Stimulated activated CD8-positive, alpha-beta memory T cell treated with anti-CD3 and anti-CD28 coated beads, Interleukin-15, amount 100 ng/mL, for 48 hours (primary cell): ENCODE data around the gene CST6.
"Not testable (repeated sequence)": the region's sequence is repeated elsewhere in the genome, so short reads cannot be mapped to it uniquely, and the experiment has no call there.

ENCODE experiments used
- DNase-seq, 2 donors: peaks; one replicate each; pipeline ENCODE4 v3.0.0-alpha.2; 2020; ENCODE audit warnings: low read depth in 2 of 2

CST6 gene

DNA sequence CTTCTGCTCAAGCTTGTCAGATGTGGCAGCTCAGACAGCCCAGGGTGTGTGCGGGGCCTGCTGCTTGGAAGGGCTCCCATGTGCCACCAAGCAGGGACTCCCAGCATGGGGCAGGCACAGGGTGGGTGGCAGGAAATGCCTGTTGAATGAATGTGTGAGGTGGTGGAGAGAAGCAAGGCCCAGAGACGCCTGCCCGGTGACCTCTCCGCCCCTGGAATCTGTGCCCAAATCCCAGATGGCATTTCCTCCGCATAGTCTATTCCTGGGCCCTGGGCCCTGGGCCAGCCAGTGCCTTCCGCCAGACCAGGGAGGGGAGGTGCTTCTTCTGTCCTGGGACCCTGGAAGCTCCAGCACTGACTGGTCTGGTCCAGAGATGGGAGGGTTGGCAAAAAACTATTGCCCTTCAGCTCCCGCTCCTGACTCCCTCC, 3.7 kb downstream of the CST6 start:
- no peak for DNase-seq

GRCh38 chr11:66015936-66016792, 4.4 kb downstream of the CST6 start:
- DNase-seq, result no peak

- DNase-seq, result no peak
Measured at GRCh38 chr11:66016793-66017177, 5.0 kb downstream of the CST6 start.

DNA sequence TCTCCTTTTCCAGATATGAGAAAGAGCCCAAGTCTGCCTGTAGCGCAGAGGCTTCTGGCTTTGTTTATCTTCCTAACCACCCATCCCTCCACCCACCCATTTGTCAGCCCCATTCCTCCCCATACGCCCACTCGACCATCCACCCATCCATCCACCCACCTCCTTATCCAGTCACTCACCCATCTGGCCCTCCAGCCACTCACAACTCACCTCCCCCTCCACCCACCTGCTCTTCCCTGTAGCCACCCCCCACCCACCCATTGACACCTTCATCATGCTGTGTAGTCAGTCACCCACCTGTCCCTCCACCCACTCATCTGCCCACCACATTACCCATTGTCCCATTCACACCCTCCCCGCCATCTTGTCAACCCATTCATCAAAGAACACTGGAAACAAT, 5.5 kb downstream of the CST6 start:
- no peak for DNase-seq

GRCh38 chr11:66020212-66020611, 8.4 kb downstream of the CST6 start:
- DNase-seq, result no peak

DNA sequence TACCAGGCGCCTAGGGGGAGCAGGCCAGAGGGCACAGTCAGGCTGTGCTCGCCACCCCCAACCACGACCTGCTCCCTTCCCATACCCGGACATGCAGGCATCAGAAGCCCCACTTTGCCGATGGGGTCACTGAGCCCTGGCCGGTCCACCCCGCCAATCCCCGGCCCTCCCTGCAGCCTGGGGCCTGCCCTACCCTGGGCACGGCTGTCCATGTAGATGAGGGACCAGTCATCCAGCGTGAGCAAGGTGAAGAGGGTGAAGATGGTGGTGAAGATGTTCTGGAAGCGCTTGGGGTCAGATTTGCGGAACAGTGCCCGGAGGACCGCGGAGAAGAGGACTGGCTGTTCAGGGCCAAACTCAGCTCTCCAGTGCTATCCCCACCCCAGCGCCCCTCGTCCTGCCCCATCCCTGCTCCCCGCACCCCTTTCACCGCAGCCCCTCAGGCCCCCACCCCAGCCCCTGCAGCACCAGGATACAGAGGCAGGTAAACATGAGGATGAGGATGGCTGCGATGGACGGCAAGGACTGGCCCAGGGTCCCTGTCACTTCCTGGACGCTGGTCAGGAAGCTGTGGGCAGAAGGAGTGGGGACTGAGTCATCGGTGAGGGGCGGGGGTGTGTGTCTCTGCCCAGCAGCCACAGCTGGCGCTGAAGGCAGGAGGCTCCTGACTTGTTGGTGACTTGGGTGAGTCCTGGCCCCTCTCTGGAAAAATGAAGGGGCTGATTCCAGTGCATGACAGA, 9.0 kb downstream of the CST6 start:
- DNase-seq, result peak in 1 of 2 donors; percentile 31

- DNase-seq, result peak; percentile 63 to 64
Measured at GRCh38 chr11:66022401-66023185, 10.8 kb downstream of the CST6 start.

GRCh38 chr11:66023186-66023440, 11.3 kb downstream of the CST6 start:
- DNase-seq, result not testable (repeated sequence)

DNA sequence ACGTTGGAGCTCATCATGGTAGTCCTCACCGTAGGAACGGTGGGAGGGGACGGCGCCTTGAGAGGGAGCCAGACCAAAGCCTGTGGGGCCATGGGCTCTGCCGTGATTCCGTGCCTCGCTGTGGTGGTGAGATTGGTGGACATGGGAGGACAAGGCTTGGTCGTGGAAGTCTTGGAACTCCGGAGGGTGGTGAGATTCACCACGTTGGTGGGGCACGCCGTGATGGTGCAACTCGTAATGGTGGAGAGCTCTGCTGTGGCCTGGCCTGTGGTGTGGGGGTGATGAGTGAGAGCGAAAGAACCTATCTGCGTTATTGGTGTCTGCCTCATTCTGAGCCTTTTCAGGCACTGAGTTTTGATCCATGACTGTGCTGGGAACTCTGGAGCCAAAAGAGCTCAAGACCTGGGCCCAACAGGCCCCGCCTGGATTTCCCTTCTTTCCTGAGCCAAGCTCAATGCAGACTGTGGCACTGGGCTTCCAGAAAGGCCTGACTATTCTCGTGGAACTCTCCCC, 14.3 kb downstream of the CST6 start, which contains the start of gene CATSPER1:
CATSPER1 (minus strand) TSS at position 463 of the 513 bp plus-strand sequence; CDS start at position 363, 100 bp downstream.
- no peak for DNase-seq

DNA sequence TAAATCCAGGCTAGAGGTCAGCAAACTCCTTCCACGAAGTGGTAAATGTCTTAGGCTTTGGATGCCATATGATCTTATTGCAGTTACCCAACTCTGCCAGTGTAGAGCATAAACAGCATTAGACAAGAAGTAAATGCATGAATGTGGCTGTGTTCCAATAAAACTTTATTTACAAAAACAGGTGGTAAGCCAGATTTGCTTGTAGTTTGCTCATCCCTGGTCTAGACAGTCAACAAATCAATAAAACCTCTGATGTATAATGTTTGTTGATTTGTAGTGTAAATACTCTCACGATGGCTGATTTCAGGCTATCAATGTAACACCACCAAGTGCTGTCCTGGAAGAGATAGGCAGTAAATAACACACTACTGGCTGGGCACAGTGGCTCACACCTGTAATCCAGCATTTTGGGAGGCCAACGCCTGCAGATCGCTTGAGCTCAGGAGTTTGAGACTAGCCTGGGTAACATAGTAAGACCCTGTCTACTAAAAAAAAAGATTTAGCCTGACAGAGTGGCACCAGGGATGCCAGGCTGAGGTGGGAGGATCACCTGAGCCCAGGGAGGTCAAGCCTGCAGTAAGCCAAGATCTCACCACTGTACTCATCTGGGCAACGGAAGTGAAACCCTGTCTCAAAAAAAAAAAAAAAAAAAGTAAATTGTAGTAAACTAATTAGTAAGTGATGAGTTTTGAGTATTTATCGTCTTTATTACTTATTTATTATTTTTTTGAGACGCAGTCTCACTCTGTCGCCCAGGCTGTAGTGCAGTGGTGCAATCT, 21.3 kb downstream of the CST6 start:
- no peak for DNase-seq

DNA sequence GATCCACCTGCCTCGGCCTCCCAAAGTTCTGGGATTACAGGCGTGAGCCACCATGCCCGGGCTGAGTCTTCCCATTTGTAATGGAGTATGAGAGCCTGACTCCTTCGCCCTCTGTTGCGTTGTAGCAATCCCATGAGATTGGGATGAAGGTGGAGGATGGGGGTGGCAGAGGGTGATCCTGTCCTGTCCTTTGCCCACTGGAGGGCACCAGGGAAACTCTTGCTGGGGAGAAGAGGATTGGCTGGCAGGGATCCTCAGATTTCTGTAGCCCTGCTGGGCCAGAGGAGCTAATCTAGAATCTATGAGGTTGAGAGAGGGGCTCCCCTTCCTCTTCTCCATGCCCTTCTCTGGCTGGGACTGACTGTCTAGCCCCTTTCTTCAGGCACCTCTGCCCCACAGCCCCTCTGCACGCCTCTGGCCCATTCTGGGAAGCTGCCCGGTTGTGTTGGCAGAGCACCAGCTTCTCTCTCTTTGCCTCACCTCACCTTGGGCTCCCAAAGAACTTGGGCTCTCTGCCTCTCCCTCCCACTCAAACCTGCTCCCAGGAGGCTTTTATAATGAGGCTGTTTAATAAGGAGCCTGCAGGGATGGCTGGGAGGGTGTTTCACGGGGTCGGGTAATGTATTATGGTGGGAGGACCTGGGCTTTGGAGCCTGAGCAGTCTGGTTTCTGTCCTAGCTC, 24.0 kb downstream of the CST6 start:
- DNase-seq, result no peak

DNA sequence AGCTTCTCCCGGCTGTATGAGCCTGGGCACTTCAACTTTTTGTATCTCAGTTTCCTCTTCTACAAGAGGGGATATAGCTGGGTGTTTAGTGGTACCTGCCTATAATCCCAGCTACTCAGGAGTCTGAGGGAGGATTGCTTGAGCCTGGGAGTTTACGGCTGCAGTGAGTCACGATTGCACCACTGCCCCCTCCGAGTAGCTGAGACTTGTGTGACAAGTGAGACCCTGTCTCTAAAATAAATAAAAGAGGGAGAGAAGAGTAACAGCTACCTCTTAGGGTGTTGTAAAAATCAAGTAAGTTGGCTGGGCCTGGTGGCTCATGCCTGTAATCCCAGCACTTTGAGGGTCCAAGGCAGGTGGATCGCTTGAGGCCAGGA, 24.5 kb downstream of the CST6 start:
- DNase-seq, result no peak

GRCh38 chr11:66037327-66037726, 25.5 kb downstream of the CST6 start:
- DNase-seq, result no peak

GRCh38 chr11:66039765-66040164, 28.0 kb downstream of the CST6 start:
- no peak for DNase-seq

- DNase-seq, result no peak
Measured at GRCh38 chr11:66042227-66042995, 30.6 kb downstream of the CST6 start.

- DNase-seq, result no peak
Measured at GRCh38 chr11:66042996-66043906, 31.4 kb downstream of the CST6 start.

DNA sequence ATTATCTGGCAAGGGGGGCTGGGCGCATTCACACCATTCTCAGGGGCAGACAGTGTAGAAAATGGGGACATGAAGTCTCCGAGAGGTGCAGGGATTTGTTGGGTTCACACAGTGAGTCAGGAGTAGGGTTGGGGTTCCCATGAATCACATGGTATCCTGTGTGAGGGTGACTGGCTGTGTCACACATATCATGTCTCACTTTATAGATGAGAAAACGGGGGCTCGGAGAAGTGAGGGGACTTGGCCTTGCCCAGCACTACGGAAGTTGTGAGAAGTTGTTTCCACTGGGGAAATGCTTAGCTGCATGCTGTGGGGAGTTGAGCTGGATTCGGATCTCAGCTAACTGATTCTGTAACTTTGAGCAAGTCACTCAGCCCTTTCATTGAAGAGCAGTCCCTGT, 32.9 kb downstream of the CST6 start:
- no peak for DNase-seq

- peak; percentile 62 to 68 for DNase-seq
Measured at GRCh38 chr11:66045177-66045639, 33.4 kb downstream of the CST6 start.

DNA sequence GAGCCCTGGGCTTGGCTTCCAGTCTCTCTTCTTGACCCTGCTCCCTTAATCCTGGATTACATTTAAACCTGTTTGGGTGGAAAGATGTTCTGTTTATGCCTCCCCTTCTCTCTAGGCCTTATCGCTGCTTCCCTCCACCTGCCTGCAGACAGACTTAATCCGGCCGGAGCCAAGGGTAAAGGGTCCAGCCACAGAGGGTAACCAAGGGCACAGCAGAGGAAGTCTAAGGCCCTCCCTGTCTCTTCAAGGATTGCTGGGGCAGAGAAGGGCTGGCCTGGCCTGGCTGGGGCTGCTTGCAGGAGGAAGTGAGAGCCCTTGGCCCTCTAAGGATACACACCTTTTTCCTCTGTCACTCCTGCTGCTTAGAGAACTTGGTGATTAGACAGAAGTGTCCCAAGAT, 35.1 kb downstream of the CST6 start:
- no peak for DNase-seq
